Astrocyte of the spinal cord (primary cell): Measurements from ENCODE around the gene UVRAG.

Experiments
- DNase-seq: peaks from one replicate; pipeline ENCODE4 v3.0.0; 2011; ENCODE audit warnings: low read depth, low spot score
- H3K4me3 ChIP-seq: 2 replicates; pipeline ENCODE4 v1.5.1; 2011; ENCODE audit warnings: low read depth, mild to moderate bottlenecking, low read length, moderate library complexity
- CTCF ChIP-seq: IDR thresholded peaks from 2 replicates; pipeline ENCODE4 v1.5.1; 2012; ENCODE audit warnings: low read depth, mild to moderate bottlenecking, low read length, inconsistent platforms
- in situ Hi-C: cut with HindIII; loops from 2 replicates; pipeline ENCODE4 v1.10.0; 2017; ENCODE audit warnings: low sequenced_read_pairs

UVRAG gene

GRCh38 chr11:76088511-76088910, 273.5 kb downstream of the UVRAG start:
- TF ChIP-seq CTCF = no peak
- DNase-seq = no peak
- H3K4me3 ChIP-seq = no peak overlapping the region
- in situ Hi-C loops = no loop called here

DNA sequence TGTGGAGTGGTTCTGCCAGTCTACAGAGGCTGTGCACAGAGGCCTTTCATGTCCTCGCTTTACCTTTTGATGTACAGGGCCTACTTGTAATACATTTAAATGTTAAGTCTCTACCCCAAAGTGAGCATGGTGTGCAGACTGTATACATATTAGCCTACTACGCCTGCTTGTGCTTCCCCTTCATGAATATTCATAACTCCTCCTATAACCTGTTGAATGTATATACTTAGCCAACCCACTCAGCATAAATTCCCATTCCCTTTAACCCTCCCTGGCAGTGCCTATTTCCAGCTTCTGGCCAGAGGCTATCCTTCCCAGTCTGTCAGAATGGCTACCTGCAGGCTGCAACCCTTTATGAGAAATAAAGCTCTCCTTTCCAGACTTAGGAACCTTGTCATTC, 275.2 kb downstream of the UVRAG start:
- in situ Hi-C loops = no loop called here
- TF ChIP-seq CTCF = no peak
- H3K4me3 ChIP-seq = no peak overlapping the region
- DNase-seq = no peak

DNA sequence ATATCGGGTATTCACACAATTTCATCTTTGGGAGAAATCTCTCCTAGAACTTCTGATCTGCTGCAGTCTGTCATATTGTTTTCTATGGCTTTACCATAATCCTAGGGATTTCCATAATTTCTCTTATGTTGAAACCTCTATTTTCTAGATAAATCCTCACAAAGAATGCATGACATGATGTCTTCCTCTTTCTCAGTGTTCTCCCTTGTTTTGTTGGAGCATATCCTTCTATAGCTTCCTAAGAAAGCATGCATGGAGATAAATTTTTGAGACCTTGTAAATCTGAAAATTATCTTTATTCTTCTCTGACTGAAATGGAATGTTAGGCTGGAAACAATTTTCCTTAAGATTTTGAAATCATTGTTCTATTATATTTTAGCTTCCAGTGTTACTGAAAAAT, 275.8 kb downstream of the UVRAG start:
- in situ Hi-C loops = no loop called here
- H3K4me3 ChIP-seq = no peak overlapping the region
- no peak for TF ChIP-seq CTCF
- DNase-seq = no peak

DNA sequence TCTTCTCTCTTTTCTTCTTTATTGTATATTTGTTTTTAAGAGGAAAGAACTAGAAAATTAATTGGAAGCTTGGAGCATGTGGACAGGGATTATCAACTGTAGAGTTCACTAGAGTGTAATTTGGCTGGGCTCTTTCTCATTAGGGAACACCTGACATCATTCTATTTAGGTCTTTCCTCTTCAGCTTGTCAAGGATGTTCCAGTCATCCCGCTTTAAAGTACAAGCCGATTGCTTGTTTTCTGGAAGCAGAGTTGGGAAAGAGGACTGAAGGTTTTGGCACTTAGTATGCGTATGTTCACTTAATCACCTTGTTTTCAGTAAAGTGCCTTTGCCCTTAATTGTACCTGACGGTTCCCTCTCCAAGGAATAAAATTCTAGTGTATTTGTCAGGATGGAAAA, 279.7 kb downstream of the UVRAG start:
- DNase-seq = no peak
- no peak for TF ChIP-seq CTCF
- H3K4me3 ChIP-seq = no peak overlapping the region
- in situ Hi-C loops = no loop called here

DNA sequence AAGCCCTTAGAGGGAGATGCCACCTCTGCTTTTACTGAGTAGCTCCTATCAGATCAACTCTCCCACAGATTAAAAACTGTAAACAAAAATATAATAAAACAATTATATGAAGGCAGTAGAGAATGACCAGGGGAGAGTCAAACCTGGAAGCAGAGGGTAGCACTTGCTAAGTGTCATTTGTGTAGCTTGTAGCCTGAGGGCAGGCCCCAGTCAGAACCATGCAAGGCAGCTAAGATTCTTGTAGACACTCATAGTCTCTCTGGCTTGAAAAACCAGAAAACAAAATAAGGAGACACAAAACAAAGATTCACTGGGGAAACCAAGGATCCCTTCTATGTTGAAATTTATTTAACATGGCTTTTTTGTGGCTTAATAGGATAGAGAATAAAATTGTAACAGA, 280.9 kb downstream of the UVRAG start:
- H3K4me3 ChIP-seq = no peak overlapping the region
- no peak for DNase-seq
- in situ Hi-C loops = no loop called here
- TF ChIP-seq CTCF = no peak

DNA sequence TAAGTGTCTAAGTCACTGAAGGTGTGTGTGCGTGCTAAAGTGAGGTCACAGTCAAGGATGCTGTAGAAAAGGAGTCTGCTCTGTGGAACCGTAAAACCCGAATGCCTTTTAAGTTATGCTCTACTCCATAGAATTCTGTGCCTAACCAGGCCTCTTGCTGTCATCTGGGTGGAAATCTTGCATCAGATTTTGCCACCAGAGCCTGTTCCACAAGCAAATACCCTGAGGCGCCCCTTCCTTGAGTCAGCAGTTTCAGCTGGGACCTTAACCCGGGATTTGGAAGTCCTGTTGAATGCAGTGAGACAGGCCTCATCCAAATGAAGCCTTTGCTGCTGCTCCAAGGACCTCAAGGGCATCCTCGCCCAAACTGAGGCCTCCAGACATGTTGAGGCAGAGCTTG, 281.5 kb downstream of the UVRAG start:
- DNase-seq = no peak
- no peak overlapping the region for H3K4me3 ChIP-seq
- no peak for TF ChIP-seq CTCF
- in situ Hi-C loops = no loop called here

GRCh38 chr11:76102802-76103201, 287.8 kb downstream of the UVRAG start:
- in situ Hi-C loops = no loop called here
- DNase-seq = no peak
- no peak overlapping the region for H3K4me3 ChIP-seq
- no peak for TF ChIP-seq CTCF
